Heart left ventricle (tissue), 13 donors: ENCODE results near the gene MKNK1.

ENCODE experiments used
- POLR2A ChIP-seq, 2 donors: fragments of 450-650 bp; IDR thresholded peaks; one replicate each; pipeline ENCODE4 v1.6.1; 2017; ENCODE audit warnings: antibody characterized with exemption in 2 of 2, mild to moderate bottlenecking in 2 of 2, moderate library complexity in 2 of 2
- TF ChIP-seq, protein P1 (sequence below), 12 donors: fragments of 200-600 bp; sonication (generic) in 4 of 12; IDR thresholded peaks; one replicate each; pipeline versions ENCODE4 v1.5.0 to v1.8.0; 2018 to 2022; ENCODE audit warnings: antibody characterized with exemption in 12 of 12, mild to moderate bottlenecking in 5 of 12
- donor health status: ischemic (EF 13 %, LVEDD 7.1; RV severe dilation, severe dysfunction).
- donor health status: DM: no; HTN: yes; CAD: no.
- donor health status: DM: no; HTN: no; CAD: no.
- donor health status: ischemic (EF 25% LVEDD 6.9; RV normal size, moderate dysfunction).
- donor health status: ischemic (EF 25% LVEDD 5.7; RV mildly dilated, moderate dysfunction).
- donor health status: ischemic (EF 35%, LVEDD 5.7; RV mildly dilated, moderate dysfunction).
- donor health status: nonischemic (EF 11% LVEDD 7.7; RV severe dilation, severe dysfunction).
- donor health status: DM: yes; HTN: yes; CAD: no.
- donor health status: PGD.
- donor health status: ischemic (EF 29% LVEDD 5.4; RV normal size, mild dysfunction).
- donor health status: nonischemic (EF 23%, LVEDD 6.1; RV moderate dilation, normal function).

DNA sequence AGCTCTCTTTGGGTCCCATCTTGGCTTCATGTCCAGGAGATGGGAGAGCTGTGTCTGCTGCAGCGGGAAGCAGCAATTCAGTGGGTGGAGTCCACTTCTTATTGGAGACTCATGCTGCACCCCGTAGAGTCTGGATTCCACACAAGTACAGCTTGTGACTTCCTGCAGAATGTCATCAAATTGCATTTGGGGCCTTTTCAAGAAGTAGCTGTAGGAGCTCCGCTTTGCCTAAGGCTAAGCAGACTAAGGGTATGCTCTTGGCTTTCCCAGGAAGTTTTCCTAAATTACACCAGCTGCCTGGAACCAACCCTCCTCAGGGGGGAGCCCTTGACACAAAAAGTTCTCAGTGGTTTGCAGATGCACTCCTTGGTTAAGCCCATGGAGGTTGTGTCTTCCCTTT is 18.3 kb upstream of the MKNK1 start:
- TF ChIP-seq, protein P1, sequence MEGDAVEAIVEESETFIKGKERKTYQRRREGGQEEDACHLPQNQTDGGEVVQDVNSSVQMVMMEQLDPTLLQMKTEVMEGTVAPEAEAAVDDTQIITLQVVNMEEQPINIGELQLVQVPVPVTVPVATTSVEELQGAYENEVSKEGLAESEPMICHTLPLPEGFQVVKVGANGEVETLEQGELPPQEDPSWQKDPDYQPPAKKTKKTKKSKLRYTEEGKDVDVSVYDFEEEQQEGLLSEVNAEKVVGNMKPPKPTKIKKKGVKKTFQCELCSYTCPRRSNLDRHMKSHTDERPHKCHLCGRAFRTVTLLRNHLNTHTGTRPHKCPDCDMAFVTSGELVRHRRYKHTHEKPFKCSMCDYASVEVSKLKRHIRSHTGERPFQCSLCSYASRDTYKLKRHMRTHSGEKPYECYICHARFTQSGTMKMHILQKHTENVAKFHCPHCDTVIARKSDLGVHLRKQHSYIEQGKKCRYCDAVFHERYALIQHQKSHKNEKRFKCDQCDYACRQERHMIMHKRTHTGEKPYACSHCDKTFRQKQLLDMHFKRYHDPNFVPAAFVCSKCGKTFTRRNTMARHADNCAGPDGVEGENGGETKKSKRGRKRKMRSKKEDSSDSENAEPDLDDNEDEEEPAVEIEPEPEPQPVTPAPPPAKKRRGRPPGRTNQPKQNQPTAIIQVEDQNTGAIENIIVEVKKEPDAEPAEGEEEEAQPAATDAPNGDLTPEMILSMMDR (IDR thresholded peaks at IDR 0.05) = peak; percentile 24 to 52 (median 37)
- no peak for TF ChIP-seq POLR2A (IDR thresholded peaks at IDR 0.05)
